Eye (tissue), 1 donor: ENCODE results near the gene PRR35.
A peak's percentile ranks its signal among the peaks of the same experiment; 100 is the strongest.

Experiments used
- DNase-seq: peaks from one replicate; pipeline ENCODE4 v3.0.0-alpha.2; 2015

PRR35 gene

DNA sequence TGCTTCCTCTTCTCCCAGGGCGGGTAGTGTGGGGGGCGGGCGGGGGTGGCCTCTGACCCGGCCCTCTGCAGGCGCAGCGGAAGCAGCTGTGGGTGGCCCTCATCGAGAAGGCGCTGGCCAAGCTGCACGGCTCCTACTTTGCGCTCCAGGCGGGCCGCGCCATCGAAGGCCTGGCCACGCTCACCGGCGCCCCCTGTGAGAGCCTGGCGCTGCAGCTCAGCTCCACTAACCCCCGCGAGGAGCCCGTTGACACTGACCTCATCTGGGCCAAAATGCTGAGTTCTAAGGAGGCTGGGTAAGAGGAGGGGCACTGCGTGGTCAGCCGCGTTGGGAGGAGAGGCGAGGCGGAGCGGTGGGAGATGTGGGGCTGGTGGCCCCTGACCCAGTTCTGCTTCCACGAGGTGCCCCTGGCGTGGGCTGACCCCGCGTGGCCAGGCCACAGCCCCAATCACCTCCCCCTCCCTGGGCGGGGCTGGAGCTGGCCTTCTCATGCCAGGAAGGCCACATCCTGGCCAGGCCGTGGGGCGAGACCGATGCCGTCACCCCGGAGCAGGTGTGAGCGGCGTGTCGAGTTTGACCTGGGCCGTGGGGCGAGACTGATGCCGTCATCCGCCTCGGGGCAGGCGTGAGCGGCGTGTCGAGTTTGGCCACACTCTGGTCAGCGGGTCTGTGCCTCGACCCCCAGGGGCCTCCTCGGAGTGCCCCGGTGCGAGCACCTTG, 10.5 kb upstream of the PRR35 start:
- DNase-seq = no peak

DNA sequence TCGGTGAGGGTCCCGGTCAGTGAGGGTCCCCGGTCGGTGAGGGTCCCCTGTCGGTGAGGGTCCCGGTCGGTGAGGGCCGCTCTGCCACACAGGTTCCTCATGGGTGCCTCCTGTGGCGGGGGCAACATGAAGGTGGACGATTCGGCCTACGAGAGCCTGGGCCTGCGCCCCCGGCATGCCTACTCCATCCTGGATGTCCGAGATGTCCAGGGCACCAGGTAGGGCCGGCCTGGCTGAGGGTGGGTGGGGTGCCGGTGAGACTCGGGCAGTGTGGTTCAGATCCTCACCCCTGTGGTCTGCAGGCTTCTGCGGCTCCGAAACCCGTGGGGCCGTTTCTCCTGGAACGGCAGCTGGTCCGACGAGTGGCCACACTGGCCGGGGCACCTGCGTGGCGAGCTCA, 9.0 kb upstream of the PRR35 start:
- no peak for DNase-seq

DNA sequence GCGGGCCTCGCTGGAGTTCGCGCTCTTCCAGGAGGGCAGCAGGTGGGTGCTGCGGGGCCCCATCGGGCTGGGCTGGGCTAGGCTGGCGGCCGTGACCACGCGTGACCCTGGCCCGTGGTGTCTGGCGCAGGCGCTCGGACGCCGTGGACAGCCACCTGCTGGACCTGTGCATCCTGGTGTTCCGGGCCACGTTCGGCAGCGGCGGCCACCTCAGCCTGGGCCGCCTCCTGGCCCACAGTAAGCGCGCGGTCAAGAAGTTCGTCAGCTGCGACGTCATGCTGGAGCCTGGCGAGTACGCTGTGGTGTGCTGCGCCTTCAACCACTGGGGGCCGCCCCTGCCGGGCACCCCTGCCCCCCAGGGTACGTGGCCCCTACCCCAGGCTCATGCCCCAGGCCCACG, 8.0 kb upstream of the PRR35 start:
- DNase-seq = no peak

DNA sequence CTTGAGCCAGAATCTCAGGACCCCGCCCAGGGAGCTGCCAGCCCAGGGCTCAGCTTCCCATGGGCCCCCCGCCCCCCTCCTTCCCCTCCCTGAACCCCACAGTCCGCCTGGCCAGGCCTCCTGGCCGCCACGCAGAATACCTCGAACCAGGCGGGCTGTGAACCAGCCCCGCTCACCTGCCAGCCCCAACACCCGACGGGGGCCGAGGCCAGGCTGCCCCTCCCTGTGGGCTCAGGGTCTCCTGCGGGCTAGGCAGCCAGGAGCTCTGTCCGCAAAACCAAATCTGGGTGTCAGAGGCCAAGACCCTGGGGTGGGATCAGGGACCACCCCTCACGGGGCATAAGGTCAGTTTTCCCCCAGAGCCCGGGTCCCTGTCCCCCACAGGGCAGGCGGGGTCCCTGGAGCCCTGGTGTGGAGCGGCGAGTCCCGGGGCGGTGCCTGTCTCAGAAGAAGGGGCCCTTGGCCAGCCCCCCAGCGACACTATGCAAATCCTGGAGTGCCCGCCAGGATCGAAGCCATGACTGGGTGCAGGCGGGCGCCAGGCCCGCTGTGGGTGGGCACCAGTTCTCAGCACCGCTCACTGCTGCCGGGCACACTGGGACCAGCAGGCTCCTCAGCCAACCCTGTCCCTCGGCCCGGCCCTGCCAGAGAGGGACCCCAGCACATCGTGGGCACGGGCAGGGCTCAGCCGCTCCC, 6.4 kb upstream of the PRR35 start:
- DNase-seq = no peak

DNA sequence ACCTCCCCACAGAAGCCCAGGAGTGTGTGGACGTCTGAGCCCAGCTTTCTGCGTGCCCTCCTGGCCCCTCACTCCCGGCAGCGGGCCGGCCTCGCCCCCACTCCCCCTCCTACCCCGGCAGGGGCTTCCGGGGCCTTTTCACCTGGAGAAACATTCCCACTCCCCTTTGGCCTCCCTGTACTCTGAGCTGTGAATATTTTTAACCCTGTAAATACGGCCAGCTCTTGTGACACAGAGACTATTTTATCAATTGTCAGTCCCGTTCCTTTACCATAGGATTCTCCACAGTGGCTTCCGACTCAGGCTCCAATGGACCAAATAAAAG, 5.9 kb upstream of the PRR35 start:
- DNase-seq = no peak

DNA sequence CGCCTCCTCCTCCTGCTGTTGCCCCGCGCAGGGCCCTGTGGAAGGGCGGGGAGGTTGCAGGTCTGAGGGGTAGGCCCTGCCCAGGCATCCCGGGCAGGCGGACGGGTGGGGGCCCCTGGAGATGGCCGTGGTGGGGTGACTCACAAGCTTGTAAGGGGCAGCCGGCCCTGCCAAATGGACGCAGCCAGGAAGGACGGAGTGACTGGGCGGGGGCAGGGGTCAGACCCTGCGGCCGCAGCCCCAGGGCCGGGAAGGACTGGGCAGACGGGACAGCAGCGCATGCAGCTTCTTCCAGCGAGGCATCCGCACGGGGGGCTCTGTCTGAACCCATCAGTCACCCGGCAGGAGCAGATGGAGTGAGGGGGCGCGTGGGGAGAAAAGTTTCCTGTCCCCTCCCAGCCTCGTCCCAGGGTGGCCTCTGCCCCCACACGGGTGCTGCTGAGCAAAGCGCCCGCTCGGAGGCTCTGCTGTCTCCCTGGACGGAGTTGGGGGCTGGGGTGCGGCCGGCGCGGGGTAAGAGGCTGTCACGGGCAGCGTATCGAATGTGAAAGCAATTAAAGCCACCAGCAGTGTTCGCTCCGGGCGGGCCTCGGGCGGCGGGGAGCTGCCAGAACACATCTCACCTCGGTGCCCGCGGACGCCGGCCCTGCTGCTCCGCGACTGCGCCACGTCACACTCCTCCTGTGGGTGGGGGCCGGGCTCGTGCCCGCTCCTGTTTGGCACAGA, 5.4 kb upstream of the PRR35 start:
- peak; percentile 76 for DNase-seq

DNA sequence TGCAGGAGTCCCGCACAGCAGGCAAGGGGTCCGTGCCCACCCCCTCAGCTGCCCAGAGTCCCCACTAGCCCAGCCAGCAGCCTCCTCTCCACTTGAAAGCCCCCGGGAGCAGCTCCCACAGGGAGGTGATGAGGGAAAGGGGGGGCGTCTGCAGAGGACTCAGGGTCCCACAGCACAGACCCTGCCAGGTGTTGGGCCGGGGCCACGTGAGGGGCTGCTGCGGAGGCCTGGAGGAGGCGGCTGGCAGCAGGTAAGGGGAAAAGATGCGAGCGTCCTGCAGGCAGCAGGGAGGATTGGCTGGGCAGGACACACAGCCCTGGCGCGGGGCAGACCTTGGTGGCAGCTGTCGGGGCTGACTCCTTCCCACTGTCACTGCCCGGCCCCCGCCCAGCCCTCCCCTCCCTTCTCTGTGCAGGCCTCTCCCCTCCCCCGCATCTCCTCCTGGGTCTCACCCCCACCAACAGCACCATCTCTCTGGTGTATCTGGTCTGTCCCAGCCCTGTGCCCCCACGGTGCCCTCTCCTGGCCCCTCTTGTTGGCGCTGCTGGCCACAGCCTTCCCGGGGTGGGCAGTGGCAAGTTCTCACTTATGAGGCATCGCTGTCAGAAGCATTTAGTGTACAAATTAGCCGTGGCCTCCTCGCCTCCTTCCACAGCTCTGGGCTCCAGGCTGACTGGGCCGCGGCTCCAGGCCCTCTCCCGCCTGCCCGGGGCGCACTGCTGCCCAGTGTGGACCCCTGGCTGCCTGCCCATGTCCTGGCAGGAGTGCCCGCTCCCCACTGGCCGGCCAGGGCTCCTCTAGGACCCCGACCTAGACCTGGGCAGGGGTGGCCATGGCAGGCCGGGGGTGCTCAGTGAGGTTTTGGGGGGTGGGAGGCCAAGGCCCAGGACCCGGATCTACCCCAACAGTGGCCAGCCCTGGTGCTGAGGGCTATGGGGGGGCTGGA, 4.4 kb upstream of the PRR35 start:
- peak; percentile 96 for DNase-seq

DNA sequence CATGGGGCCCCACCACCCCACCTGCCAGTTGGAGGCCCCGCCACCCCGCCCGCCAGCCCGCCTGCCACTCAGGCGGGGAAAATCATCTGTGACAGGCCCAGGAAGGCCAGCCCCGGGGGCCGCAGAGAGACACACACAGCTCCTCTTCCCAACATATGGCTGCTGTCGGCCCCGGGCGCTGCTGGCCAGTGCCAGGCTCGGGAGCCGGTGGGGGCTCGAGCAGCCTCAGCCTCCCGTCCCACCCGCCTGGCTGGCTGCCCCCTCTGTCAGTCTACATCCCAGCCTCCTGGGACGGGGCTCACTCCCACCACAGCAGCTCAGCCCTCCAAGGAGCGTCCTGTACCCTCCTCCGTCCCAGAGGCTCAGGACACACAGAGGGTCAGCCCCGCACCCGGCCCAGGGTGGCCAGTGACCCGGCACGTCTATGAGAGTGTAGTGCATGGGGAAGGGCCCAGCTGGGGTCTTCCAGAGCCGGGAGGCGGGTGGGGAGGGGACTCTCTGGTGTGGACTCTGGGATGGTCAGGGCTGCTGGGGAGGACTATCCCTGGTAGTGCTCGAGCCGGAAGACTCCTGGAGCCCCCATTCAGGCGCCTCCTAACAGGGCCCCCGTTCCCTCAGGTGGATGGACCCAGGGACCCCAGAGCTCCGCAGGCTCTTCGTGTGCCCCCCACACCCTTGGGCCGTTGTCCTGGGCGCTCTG, 3.6 kb upstream of the PRR35 start:
- peak; percentile 84 for DNase-seq

DNA sequence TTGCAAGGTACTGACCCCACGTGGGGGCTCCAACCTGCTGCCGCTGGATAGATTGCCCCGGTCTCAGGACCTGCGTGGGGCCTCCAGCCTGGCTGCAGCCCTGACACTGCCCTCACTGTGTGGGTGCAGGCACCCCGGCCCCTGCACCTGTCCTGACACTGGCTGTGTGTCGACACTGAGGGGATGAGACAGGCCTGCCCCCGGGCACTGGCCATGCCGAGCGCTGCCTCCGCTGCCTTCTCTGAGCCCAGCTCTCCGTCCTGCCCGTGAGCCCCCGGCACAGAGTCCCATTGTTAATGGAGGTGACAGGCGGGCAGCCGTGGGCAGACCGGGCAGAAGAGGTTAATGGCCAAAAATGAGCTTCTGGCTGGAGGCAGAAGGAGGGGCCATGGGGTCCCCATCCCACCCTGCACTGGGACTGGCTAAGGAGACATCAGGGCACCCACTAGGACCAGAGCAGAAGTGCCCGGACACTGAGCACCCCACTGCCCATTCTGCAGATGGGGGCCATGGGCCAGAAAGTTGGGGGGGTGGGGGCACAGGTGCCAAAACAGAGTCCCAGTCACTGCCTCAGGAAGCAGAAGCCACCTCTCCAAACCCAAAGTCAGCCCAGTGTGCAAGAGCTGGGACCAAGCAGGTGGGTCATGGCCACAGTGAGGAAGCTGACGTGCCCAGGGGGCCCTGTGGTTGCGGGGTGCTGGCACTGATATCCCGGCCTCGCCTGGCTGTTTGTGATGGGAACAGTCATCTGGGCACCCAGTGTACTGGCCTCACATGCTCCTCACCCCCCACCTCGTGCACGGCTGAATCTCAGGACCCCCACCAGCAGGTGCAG, 2.5 kb upstream of the PRR35 start:
- no peak for DNase-seq

DNA sequence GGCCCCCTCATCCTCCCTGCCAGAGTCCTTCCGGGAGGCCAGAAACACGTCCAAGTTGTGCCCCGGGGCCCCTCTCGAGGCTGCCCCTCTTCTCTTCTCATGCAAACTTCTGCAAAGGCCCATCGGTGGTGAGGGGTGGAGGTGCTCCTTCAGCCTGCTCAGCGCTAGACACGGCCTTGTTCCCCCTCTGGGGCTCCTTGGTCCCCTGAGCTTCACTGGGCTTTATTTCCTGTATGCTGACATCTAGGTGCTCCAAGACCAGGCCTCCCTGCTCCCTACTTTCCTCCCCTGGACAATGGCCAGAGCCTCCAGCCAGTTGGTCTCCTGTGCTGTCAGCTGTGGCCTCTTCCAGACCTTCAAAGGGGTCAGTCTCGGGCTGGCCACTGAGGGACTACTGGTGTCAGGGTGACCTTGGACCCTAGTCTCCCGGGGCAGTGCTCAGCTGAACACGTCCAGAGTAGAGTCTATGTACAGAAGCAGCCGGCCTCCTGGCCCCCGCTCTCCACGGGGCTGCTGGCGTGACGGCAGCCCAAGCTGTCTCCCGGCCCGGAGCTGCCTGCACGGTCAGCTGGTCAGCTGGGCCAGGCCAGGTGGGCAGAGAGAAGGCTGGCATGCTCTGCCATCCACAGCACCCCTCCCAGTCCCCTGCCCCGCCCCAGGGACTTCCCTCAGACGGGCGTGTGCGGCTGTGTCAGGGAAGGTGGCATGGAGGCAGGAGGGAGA, 1.7 kb upstream of the PRR35 start:
- peak; percentile 28 for DNase-seq

DNA sequence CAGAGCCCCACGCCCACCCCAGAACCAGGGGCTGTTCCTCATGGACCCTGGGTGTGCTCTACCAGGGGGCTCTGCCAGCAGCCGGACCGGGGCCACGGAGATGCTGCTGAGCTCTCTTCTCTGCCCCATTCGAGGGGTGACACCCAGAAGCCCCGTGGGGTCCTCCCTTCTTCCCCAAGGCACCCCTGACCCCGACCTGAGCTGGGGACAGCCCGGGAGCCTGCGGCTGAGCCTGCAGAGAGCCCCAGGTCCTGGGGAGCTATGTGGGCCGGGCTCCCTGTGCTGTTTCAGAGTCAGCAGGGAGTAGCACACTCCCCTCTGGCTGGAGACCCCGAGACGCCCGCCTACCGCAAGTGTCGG, 1.2 kb upstream of the PRR35 start:
- DNase-seq = no peak

DNA sequence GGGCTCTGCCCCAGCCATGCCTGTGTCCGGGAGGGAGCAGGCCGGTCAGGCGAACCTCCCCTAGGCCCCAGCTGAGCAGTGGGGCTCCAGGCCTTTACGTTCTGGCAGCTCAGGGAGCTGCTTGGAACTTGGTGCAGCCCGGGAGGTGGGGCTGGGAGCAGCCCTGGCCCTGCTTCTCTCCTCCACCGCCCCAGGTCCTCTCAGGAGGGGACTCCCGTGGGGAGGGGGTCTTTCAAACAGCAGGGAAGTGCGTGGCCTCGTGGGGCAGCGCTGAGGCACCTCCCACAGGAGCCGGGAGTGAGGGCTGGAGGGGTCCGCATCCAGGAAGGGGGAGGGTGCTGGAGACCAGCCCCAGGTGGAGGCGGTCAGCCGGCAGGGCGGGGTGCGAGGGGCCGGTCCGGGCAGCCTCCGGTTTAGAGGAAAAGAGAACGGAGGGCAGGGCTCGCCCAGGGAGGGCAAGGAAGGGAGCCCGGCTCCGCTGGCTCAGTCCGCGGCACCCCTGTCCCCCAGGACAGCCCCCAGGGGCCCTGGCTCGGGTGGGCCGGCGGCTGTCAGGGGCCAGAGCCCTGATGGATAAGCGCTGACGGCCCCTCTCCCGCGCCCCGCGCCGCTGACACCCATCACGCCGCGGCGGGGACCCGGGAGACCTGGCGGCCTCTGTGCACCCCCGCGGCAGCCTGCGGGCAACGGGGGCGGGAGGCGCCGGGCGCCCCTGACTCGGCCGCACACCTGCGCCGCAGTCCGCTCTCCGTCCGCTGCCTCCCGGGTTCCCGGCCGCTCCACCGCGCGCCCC, 587 bp upstream of the PRR35 start:
- no peak for DNase-seq

DNA sequence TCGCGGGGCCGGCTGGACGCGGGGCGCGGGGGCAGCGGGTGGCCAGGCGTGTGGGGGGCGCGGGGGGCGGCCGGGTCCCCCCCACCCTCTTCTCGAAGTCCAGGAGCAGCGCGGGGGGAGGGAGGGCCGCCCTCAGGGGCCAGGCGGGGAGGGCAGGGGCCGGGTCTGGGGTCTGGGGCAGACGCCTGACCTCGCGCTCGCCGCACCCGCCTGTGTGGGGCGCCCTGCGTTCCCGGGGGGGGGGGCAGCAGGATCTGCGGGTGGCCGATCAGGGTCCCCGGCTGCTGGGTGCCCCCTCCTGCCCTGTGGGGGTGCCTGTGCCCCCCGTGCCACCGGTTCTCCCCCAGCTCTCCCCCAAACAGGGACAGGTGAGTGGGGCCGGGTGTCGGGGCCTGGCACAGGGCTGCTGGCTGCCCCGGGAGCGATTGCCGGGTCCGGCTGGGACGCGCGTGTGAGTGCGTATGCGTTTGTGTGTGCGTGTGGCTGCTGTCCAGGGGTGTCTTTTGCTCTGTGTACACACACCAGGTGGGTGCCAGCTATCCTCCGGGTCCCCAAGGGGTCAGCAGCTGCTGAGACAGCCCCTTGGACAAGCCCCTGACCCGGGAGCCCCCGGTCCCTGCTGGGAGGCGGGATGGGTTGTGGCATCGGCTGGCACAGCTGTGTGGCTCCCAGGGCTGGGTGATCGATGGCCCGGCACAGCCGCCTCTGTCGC, 663 bp downstream of the PRR35 start:
- DNase-seq = peak; percentile 30

DNA sequence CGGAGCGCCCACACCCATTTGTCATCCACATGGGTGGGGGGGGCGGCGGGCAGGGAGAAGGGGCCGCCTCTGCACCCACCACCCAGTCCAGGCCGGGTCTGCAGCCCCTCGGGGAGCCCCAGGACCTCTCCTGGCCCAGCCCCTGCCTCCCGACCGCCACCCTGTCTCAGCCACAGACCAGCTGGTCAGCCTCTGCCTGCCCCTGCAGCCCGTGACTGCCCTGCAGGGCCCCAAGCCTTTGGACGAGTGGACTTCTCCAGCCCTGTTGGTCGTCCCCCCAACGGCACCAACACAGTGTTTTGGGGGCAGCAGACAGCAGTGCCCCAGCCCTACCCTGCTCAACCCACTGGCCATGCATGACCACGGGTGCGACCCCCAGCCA, 1.2 kb downstream of the PRR35 start:
- DNase-seq = no peak

DNA sequence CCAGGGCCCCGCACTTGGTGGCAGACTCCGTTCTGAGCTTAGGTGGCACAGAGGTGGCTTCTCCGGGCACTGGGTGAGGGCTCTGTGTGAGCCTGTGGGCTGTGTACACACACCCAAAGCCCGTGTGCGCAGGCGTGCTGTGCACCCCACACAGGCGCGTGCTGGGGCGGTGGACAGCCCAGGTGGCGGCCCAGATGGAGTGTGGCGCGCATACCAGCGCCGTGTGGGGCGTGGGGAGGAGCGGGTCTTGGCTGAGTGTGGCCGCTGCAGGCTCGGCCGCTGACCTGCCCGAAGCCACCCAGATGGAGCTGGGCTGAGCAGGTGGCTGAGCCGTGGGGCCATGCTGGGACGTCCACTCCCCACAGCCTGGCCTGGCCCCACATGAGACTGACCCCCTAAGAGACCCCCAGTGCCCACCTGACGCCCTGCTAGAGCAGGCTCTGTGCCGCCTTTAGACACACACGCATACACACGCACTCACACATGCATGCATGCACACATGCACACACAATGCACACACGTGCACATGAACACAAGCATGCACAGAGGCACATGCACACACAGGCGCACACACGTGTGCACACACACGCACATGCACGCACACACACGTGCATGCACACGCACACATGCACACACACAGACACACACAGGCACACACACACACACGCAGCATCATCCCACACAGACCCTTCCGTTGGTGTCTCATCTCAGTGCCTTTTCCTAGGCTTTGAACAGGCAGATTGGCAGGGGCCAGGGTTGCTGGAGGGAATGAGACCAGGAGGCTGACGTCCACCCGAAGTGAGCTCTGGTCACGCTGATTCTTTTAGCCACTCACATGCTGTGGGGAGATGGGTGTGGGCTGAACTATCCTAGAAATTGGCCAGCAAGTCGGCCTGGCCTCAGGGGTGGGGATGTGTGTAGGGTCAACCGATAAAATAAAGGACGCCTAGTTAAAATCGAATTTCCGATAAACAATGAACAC, 2.1 kb downstream of the PRR35 start:
- peak; percentile 14 for DNase-seq

DNA sequence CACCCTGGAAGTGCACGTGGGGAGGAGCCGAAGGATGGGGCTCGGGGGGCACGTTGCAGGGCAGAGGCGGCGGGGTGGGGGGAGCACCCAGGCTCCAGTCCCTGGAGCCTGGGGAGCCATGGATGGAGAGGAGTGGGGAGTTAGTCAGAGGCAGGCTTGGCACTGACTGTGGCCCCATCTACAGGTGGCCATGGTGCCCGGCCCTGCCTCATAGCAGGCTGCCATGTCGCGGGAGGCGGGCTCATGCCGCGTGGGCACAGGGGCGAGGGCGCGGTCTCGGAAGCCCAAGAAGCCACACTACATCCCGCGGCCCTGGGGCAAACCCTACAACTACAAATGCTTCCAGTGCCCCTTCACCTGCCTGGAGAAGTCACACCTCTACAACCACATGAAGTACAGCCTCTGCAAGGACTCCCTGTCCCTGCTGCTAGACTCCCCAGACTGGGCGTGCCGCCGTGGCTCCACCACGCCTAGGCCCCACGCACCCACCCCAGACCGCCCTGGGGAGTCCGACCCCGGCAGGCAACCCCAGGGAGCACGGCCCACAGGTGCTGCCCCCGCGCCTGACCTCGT, 3.0 kb downstream of the PRR35 start:
- no peak for DNase-seq

DNA sequence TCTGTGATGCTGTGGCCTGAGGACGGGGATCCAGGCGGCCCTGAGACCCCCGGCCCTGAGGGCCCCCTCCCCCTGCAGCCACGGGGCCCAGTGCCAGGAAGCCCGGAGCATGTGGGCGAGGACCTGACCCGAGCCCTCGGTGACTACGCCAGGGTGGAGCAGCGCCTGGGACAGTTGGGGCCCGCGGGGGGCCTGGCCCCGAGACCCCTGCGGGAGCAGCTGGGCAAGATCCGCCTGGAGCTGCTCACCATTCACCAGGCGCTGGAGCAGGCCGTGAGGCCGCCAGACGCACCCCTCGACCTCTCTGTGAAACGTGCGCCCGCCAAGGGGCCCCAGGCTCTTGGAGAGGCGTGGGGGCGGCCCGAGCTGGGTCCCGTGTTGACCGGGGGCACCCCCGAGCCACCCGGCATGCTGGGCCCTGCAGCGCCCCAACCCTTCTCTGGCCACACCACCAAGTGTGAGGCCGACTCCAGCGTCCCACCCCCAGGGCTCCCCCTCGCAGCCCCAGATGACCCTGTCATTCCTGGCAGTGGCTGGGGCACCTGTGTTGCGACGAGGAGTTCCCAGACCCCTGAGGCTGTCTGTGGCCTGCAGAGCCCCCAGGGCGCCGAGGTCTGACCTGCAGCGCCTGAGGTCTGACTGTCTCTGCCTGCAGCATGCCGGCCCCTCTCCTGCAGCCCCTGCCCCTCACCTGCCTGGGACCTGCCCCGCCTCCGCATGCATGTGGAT, 4.7 kb downstream of the PRR35 start:
- DNase-seq = peak; percentile 12
